Measurements from ENCODE around the gene IMP3. TPM values are rescaled to one million over a fixed set of nuclear protein-coding genes. Genes with fewer than 3 reads are reported as not detected.
A peak's percentile ranks its signal among the peaks of the same experiment; 100 is the strongest.

The IMP3 gene
- total and polyA plus RNA-seq, 9 of the 15 experiments (the other 6 are each of a cell fraction or from before 2014, with no cell fraction given) = 14.5 to 160 (median 74.4) TPM

DNA sequence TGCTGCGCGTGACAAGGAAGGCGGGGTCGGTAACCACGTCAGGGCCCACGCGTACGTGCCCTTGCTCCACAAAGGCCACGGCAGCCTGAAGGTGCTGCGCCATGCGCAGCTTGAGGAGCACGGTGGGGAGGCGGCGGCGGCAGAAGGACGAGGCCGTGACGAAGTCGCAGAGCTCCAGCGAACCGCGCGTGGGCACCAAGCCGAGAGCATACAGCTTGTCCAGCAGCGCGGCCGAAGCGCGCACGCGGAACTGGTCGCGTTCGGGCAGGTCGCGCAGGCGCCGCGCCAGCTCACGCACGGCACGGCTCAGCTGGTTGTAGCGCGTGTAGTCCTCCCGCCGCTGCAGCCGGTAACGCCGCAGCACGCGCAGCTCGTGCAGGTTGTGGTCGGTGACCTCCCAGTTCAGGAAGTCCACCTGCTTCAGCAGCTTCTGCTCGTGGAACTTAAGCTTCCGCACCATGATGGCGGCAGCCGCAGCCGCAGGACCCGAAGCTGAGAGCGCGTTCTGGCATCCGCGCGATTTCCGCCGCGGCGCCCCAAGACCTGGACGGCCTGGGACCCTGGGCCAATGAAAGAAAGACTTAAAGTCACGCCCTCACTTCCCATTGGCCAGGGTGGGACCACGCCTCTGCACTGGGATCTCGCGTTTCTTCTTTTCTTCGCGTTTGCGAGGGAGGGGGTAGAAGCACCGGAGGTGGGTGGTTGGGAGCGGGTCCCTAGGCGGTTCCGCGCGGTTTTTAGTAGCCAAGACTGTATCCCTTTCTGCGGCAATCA is at the start of gene IMP3 (continued):
- TF ChIP-seq ZNF239 (CRISPR knock-in tag; IDR thresholded peaks at IDR 0.05) = no peak
- no peak for TF ChIP-seq ESRRA (IDR thresholded peaks at IDR 0.05; ENCODE audit: borderline replicate concordance, low read depth)
- TF ChIP-seq NRF1 (conservative IDR thresholded peaks at IDR 0.05 in 1 of 2, IDR thresholded peaks at IDR 0.05 in 1 of 2) = peak; percentile 91 to 93
- TF ChIP-seq HNRNPUL1 (IDR thresholded peaks at IDR 0.05; ENCODE audit: low read length) = no peak
- no peak for TF ChIP-seq ZNF75A (CRISPR knock-in tag; IDR thresholded peaks at IDR 0.05)
- TF ChIP-seq, protein P1, sequence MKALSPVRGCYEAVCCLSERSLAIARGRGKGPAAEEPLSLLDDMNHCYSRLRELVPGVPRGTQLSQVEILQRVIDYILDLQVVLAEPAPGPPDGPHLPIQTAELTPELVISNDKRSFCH (CRISPR knock-in tag; IDR thresholded peaks at IDR 0.05) = no peak
- TF ChIP-seq, protein P1 (tag; IDR thresholded peaks at IDR 0.05) = peak; percentile 71; the same call in 1 of the 2 replicates
- TF ChIP-seq CBX3 (IDR thresholded peaks at IDR 0.05; ENCODE audit: borderline replicate concordance in 1 of 2, low read length in 2 of 2) = no peak; a peak in 2 of 3 replicates
- no peak for TF ChIP-seq ZNF175 (CRISPR knock-in tag; IDR thresholded peaks at IDR 0.05; ENCODE audit: low read depth)
- no peak for TF ChIP-seq NCOA4 (IDR thresholded peaks at IDR 0.05; ENCODE audit: partially characterized antibody)
- no peak for TF ChIP-seq CHD4 (IDR thresholded peaks at IDR 0.05; ENCODE audit: insufficient read depth, insufficient replicate concordance, low read depth, low read length, poor library complexity, severe bottlenecking)
- peak; percentile 60 to 95 (median 91) for TF ChIP-seq YY1 (IDR thresholded peaks at IDR 0.05; ENCODE audit: borderline replicate concordance in 1 of 3, control insufficient read depth in 1 of 3, extremely low read depth in 1 of 3, insufficient read depth in 3 of 3, insufficient read length in 1 of 3, insufficient replicate concordance in 2 of 3, low read depth in 1 of 3, low read length in 2 of 3)
- TF ChIP-seq, protein P2, sequence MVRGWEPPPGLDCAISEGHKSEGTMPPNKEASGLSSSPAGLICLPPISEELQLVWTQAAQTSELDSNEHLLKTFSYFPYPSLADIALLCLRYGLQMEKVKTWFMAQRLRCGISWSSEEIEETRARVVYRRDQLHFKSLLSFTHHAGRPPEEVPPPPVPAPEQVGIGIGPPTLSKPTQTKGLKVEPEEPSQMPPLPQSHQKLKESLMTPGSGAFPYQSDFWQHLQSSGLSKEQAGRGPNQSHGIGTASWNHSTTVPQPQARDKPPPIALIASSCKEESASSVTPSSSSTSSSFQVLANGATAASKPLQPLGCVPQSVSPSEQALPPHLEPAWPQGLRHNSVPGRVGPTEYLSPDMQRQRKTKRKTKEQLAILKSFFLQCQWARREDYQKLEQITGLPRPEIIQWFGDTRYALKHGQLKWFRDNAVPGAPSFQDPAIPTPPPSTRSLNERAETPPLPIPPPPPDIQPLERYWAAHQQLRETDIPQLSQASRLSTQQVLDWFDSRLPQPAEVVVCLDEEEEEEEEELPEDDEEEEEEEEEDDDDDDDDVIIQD (CRISPR knock-in tag; IDR thresholded peaks at IDR 0.05) = no peak
- TF ChIP-seq ZNF12 (CRISPR knock-in tag; IDR thresholded peaks at IDR 0.05) = peak; percentile 85; the same call in 1 of the 2 replicates
- TF ChIP-seq PHB (CRISPR knock-in tag; IDR thresholded peaks at IDR 0.05) = no peak
- no peak for TF ChIP-seq SREBF1 (IDR thresholded peaks at IDR 0.05; ENCODE audit: borderline replicate concordance, low read depth, low read length)
- no peak for TF ChIP-seq NR2F6 (CRISPR knock-in tag; IDR thresholded peaks at IDR 0.05)
- peak; percentile 95 for TF ChIP-seq POLR2H (tag; IDR thresholded peaks at IDR 0.05; ENCODE audit: low read depth)
- peak; percentile 96 for TF ChIP-seq TBP (optimal IDR thresholded peaks at IDR 0.05; ENCODE audit: low read depth, low read length)
- no peak for TF ChIP-seq ZNF354B (CRISPR knock-in tag; IDR thresholded peaks at IDR 0.05)
- peak; percentile 89; the same call in 1 of the 2 replicates for TF ChIP-seq KAT7 (CRISPR knock-in tag; IDR thresholded peaks at IDR 0.05; ENCODE audit: borderline replicate concordance)
- no peak for TF ChIP-seq MECOM (CRISPR knock-in tag; IDR thresholded peaks at IDR 0.05)
- no peak for TF ChIP-seq CAMTA2 (CRISPR knock-in tag; conservative IDR thresholded peaks at IDR 0.05)
- no peak for TF ChIP-seq ZFP1 (CRISPR knock-in tag; IDR thresholded peaks at IDR 0.05)
- no peak for TF ChIP-seq ZNF699 (CRISPR knock-in tag; IDR thresholded peaks at IDR 0.05; ENCODE audit: insufficient replicate concordance)
- no peak for TF ChIP-seq ZNF507 (tag; conservative IDR thresholded peaks at IDR 0.05)
